VCaP (cell line): ENCODE data around the gene ATG13.
A peak's percentile ranks its signal among the peaks of the same experiment; 100 is the strongest.

Experiments
- H3K27ac ChIP-seq: fragments of 450-650 bp; 2 replicates; pipeline ENCODE4 v1.5.1; 2017
- CTCF ChIP-seq: fragments of 450-650 bp; conservative IDR thresholded peaks from 2 replicates; pipeline ENCODE4 v1.5.1; 2017; ENCODE audit warnings: mild to moderate bottlenecking, moderate library complexity

ATG13 gene

GRCh38 chr11:46590740-46591605 is 26.4 kb upstream of the ATG13 start:
- no peak for TF ChIP-seq CTCF
- H3K27ac ChIP-seq: peak overlapping the region; percentile 48

- no peak for TF ChIP-seq CTCF
Measured at GRCh38 chr11:46593550-46594373, 23.6 kb upstream of the ATG13 start, which contains the start of gene AMBRA1. AMBRA1 (minus strand) TSS chr11:46594023; CDS start chr11:46548380, 45,643 bp downstream.

GRCh38 chr11:46594374-46594700 is 23.0 kb upstream of the ATG13 start:
- TF ChIP-seq CTCF: no peak
- H3K27ac ChIP-seq: peak overlapping the region; percentile 75

More at GRCh38 chr11:46593550-46594373, 23.6 kb upstream of the ATG13 start, which contains the start of gene AMBRA1:
- peak within 1 kb of the TSS; percentile 75 for H3K27ac ChIP-seq

- peak overlapping the region; percentile 75 for H3K27ac ChIP-seq
- no peak for TF ChIP-seq CTCF
Measured at GRCh38 chr11:46594785-46595184, 22.6 kb upstream of the ATG13 start.

- TF ChIP-seq CTCF: no peak
- no peak overlapping the region for H3K27ac ChIP-seq
Measured at GRCh38 chr11:46597155-46597554, 20.2 kb upstream of the ATG13 start.

GRCh38 chr11:46597609-46598219 is 19.6 kb upstream of the ATG13 start:
- TF ChIP-seq CTCF: no peak
- H3K27ac ChIP-seq: no peak overlapping the region
